GM12873 (cell line): Measurements from ENCODE around the gene SLCO2B1.

Experiments used
- TF ChIP-seq, protein P1 (sequence below): IDR thresholded peaks from 2 replicates; pipeline ENCODE4 v1.5.1; 2012; ENCODE audit warnings: low read depth, mild to moderate bottlenecking, moderate library complexity, low read length, control low read depth; ENCODE audit not compliant: insufficient read depth; ENCODE audit errors: missing control alignments

SLCO2B1 gene

DNA sequence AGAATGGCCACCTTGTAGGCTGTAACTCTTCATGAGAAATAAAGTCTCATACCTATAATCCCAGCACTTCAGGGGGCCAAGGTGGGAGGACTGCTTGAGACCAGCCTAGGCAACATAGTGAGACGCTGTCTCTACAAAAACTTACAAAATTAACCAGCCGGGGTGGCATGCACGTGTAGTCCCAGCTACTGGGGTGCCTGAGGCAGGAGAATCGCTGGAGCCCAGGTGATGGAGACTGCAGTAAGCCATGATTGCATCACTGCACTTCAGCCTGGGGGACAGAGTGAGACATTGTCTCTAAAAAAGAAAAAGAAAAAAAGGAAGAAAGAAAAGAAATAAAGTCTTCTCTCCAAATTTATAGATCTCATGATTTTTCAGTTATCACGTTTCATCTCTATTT, 4.2 kb upstream of the SLCO2B1 start:
- TF ChIP-seq, protein P1, sequence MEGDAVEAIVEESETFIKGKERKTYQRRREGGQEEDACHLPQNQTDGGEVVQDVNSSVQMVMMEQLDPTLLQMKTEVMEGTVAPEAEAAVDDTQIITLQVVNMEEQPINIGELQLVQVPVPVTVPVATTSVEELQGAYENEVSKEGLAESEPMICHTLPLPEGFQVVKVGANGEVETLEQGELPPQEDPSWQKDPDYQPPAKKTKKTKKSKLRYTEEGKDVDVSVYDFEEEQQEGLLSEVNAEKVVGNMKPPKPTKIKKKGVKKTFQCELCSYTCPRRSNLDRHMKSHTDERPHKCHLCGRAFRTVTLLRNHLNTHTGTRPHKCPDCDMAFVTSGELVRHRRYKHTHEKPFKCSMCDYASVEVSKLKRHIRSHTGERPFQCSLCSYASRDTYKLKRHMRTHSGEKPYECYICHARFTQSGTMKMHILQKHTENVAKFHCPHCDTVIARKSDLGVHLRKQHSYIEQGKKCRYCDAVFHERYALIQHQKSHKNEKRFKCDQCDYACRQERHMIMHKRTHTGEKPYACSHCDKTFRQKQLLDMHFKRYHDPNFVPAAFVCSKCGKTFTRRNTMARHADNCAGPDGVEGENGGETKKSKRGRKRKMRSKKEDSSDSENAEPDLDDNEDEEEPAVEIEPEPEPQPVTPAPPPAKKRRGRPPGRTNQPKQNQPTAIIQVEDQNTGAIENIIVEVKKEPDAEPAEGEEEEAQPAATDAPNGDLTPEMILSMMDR: no peak

DNA sequence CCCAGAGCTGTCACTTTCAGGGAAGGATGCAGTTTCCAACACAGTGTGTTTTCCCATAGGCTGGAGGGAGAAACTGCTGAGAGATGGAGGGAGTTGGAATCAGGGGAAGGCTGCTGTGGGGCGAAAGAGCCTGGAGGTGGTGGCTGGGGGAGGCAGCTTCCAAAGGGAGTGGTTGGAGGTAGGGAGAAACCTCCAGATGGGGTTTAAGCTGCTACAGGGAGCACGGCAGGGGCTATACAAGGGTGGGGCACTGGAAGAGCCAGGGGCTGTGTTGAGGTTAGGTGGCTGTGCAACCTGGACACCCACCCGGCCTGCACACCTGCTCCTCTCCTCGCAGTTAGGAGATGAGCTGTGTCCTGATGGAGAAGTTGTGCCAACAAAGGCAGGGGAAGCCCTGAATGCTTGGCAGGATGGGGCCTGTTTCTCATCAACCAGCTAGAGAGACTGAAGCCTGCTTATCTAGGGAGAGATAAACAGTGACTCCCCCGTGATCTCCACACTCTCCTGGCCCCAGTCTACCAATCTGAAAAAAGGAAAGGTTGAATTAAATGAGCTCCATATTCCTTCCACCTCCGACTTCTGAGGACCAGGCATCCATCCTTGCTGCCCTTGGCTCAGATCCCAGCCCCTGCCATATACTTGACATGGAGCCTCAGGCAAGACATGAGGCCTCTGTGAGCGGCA, 3.6 kb upstream of the SLCO2B1 start:
- TF ChIP-seq, protein P1: no peak

DNA sequence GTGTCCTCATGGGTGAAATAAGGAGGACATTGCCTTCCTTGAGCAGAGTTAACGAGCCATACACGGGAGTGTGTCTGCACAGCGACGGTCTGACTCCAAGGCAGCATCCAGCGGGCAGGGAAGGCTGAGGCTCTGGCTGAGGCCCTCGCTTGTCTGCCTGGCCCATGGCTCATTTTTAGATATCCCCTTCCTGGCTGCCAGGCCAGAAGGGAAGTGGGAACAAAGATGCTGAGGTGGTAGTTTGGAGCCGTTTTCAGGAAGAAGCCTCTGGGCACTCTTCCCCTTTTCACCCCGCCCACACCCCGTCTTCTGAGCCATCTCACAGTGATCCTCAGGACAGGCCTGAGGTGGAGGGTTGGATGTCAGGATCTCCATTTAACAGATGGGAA, 3.0 kb upstream of the SLCO2B1 start:
- TF ChIP-seq, protein P1: no peak

DNA sequence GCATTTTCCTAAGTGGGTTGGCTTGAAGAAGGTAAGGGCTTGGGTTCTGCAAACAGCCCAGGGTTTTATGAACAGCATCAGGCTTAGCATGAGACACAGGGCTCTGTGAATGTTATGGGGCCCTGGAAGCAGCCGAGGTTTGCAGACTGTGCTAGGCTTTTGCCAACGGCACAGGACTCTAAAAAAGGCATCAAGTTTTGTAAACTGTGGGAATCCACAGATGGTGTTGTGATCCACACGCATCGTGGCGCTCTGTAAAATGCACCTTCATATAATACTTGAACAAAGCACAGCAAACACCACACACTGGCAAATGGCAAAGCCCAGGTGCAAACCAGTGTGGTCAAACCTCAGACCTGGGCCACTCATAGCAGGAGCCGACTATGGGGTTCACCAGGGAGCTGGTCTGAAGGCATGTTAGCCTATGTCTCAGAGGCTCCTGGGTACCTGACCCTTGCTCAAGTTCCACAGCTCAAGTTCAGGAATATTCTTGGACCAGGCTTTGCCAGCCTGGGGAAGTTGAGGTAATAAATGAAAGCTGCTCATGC, 2.4 kb upstream of the SLCO2B1 start:
- TF ChIP-seq, protein P1: no peak

DNA sequence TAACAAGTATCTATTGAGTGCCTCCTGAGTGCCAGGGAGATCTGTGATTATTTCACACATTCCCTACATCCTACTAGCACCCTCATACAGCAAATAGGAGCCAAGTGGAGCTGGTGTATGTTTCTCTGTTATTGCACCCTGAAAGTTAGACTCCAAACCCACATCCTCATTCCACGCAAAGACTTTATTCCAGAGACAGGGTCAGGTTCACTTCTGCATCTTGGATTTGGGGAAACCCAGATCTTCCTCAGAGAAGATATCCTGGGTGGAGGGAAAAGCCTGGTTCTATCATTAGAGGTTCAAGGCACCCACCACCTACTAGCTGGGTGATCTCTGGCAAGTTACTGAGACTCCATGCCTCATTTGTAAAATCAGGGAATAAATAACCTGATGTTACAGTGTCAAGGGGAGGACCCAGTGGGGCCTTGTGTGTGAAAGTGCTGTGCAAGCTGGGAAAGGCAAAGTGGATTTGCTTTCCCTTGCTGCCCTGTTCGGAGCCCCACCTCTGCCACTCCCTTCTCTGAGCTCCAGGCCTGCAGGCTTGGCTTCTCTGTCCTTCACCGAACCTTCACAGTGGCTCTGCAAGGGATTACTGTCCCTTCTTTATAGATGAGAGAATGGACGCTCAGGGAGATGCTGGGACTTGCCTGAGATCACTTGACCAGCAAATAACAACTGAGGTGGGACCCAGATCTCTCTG, 991 bp upstream of the SLCO2B1 start:
- TF ChIP-seq, protein P1: no peak

DNA sequence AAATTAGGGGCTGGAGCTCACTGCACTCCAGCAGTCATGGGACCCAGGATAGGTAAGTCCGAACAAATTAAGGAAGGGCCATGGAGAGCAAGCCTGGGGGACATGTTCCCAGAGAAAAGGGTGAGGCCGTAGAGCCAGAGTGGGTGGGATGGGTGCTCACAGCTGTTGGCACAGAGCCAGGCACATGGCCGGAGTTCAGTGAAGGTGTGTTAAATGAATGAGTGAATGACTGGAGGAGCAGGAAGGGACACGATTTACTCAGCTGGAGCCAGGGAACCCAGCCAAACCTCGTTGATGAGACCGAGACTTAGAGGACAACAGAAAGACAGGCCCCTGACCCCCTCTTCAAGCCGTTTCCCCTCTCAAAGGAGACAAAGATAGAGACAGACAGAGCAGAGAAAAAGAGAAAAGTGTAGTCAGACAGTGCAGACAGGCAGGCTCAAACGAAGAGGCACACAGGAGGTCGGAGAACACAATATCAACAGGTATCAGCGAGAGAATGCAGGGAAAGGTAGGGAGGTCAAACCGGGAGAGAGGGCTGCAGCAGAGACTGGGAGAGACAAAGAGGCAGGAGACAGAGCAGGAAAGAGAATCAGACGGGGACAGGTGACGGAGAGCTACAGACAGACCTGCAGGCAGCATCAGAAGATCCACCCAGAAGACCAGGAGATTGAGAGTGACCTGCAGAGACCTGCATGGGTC, 590 bp downstream of the SLCO2B1 start:
- TF ChIP-seq, protein P1: no peak

DNA sequence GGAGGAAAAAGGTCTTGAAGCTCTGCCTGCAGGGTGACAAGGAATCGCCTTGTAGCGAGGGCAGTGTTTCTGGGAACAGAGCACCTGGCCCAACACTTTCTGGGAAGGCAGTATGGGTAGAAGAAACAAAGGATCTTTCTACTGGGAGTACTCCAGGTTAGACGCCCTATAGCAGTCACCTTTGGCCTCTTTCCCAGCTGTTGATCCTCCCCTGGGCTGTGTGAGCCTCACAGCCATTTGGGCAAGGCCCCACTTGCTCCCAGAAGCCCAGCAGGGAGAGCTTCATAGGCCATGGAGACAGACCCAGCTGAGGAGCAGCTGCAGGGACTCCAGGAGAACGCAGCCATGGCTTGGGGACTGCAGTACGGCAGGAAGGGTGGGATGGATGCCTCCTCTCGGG, 1.2 kb downstream of the SLCO2B1 start:
- TF ChIP-seq, protein P1: no peak
